Measurements from ENCODE around the gene TMCC2.

- no peak for TF ChIP-seq CTCF (IDR thresholded peaks at IDR 0.05 in 8 of 11, conservative IDR thresholded peaks at IDR 0.05 in 3 of 11)
- TF ChIP-seq POLR2AphosphoS5 (IDR thresholded peaks at IDR 0.05): no peak
- no peak for TF ChIP-seq POLR2A (IDR thresholded peaks at IDR 0.05)
Observed at GRCh38 chr1:205304695-205305070, 76.9 kb downstream of the TMCC2 start.

All from spleen (tissue), 7 donors.